GM21723 (cell line): ENCODE measurements around the gene KRT80.

ENCODE experiments used
- ATAC-seq: cut with Tn5 transposase; IDR thresholded peaks from one replicate; pipeline ENCODE4 v1.9.1; 2021; ENCODE audit warnings: mild to moderate bottlenecking, moderate library complexity; ENCODE audit not compliant: unreplicated experiment

KRT80 gene

GRCh38 chr12:52156757-52157565 is 34.9 kb downstream of the KRT80 start:
- no peak for ATAC-seq

GRCh38 chr12:52156311-52156710 is 35.5 kb downstream of the KRT80 start:
- ATAC-seq, result no peak

GRCh38 chr12:52155048-52155868 is 36.6 kb downstream of the KRT80 start:
- ATAC-seq, result no peak

- ATAC-seq, result no peak
Measured at GRCh38 chr12:52152905-52153317, 38.9 kb downstream of the KRT80 start.

- no peak for ATAC-seq
Measured at GRCh38 chr12:52151837-52152783, 39.7 kb downstream of the KRT80 start.

- ATAC-seq, result no peak
Measured at GRCh38 chr12:52151153-52151836, 40.5 kb downstream of the KRT80 start.

- ATAC-seq, result no peak
Measured at GRCh38 chr12:52149651-52150241, 42.1 kb downstream of the KRT80 start.

GRCh38 chr12:52149182-52149641 is 42.6 kb downstream of the KRT80 start:
- ATAC-seq, result no peak

- no peak for ATAC-seq
Measured at GRCh38 chr12:52148464-52149181, 43.2 kb downstream of the KRT80 start.

- ATAC-seq, result no peak
Measured at GRCh38 chr12:52147964-52148463, 43.8 kb downstream of the KRT80 start.

GRCh38 chr12:52147367-52147963 is 44.3 kb downstream of the KRT80 start:
- ATAC-seq, result no peak

GRCh38 chr12:52146822-52147366 is 44.9 kb downstream of the KRT80 start:
- ATAC-seq, result no peak

- ATAC-seq, result no peak
Measured at GRCh38 chr12:52146089-52146821, 45.6 kb downstream of the KRT80 start.

- ATAC-seq, result no peak
Measured at GRCh38 chr12:52145228-52146088, 46.4 kb downstream of the KRT80 start.

- ATAC-seq, result no peak
Measured at GRCh38 chr12:52144512-52145227, 47.1 kb downstream of the KRT80 start.

- ATAC-seq, result no peak
Measured at GRCh38 chr12:52142431-52142830, 49.4 kb downstream of the KRT80 start.
